ENCODE data around the gene MPEG1. TPM values are rescaled to one million over a fixed set of nuclear protein-coding genes. Genes with fewer than 3 reads are reported as not detected.

Gene MPEG1
- total RNA-seq, 1 donor from 2014 or later: not detected

DNA sequence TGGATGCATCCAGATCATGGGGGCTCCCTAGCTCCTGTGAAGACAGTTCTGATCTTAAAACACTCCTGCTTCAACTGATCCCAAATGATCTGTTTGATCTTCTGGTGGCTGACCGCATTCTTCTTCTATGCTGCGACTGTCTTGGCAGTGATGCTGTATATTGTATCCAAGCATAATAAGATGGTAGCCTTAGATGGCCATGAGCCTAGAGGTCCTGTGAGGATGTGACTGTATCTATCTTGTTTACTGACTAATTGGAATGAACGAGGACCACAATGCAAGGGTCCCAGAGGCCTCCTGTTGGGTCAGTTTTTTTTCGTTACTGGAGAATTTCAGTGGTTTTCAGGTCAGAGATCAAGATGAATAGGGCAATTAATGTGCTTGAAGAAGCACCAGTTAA lies 7.1 kb upstream of the MPEG1 start:
- no peak for DNase-seq (ENCODE audit: low read depth)

GRCh38 chr11:59218893-59219292 lies 6.2 kb upstream of the MPEG1 start:
- no peak for DNase-seq (ENCODE audit: low read depth)

GRCh38 chr11:59218319-59218718 lies 5.6 kb upstream of the MPEG1 start:
- DNase-seq (ENCODE audit: low read depth): no peak

DNA sequence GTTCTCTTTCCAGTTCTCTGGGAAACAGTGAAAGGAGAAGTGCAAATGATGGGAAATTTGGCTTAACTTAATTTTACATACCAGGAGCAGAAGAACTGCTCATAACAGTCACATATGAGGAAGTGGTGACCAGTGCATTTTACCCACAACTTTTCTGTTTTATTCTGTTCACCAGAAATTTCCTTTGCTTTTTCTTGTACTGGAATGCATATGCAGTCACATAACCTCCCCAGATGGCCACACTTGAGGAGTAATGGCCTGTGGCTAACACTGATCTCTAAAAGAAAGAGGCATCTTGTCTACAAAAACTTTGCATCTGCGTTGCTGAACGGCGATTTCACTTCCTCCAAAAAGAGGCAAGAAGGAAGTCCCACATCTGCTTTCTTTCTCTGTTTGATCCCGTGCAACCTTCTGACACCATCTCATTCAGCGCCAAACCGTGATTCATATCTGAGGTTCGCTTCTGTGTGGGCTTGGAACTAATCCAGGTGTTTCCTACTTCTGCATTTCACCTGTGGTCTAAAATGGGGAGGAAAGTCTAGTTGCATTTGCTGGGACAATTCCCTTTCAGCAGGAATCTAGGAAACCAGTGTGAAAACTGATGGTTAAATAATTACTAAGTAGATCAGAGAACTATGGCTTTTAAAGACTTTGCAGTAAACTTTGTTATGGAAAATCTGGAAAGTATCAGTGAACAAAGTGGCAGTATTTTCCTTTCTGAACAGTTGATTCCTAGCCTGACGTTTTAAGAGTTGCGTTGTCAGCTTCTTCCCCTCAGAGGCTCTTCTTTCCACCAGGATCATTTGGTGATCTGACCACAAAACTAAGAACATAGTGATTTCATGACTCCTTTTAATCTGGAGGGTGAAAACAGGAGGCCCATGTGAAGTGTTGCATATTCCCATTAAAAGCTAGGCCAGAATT lies 4.2 kb upstream of the MPEG1 start:
- no peak for DNase-seq (ENCODE audit: low read depth)

- no peak for DNase-seq (ENCODE audit: low read depth)
Measured at GRCh38 chr11:59214141-59214893, 1.6 kb upstream of the MPEG1 start.

- DNase-seq (ENCODE audit: low read depth): no peak
Measured at GRCh38 chr11:59212222-59212621, 505 bp downstream of the MPEG1 start.

- no peak for DNase-seq (ENCODE audit: low read depth)
Measured at GRCh38 chr11:59208956-59209355, 3.8 kb downstream of the MPEG1 start.

DNA sequence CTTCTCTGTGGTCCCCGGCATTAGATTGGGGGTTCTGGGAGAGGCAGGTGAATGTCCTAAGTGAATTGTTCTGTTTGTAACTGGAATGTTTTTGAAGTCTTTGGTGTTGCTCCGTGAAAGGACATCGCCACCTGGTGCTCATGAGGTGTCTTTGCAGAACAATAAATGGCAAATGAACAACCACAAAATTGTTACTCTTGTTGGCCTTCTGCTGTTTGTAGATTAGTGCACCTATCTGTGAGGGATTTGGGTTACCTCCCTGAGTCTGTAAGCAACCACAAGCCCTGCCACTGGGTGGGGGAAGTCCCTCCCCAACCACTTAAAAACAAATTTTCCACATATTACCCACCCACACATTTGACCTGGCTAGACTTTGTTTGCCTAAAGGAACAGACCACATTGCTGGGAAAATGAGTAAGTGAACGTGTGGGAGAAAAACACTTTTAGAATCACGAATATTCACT lies 4.7 kb downstream of the MPEG1 start:
- peak; percentile 62 for DNase-seq (ENCODE audit: low read depth)

DNA sequence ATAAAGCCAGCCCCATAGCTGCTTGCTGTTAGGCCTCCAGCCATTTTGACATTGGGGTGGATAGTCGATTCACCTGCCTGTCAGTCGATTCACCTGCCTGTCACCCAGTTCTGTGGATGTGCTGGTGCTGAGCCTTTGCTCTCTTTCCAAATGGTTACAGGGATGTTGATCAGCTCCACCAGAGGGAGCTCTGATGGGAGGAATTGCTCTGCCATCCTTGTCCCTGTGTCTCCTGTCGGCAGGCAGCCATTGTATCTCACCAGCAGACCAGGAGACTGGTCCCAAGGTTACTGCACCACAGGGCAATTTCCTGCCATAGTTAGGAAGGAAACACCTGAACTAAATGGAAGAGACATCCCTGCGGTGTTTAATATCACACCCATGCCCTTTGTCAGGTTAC lies 6.1 kb downstream of the MPEG1 start:
- peak; percentile 61 for DNase-seq (ENCODE audit: low read depth)

GRCh38 chr11:59205648-59206047 lies 7.1 kb downstream of the MPEG1 start:
- no peak for DNase-seq (ENCODE audit: low read depth)

- DNase-seq (ENCODE audit: low read depth): no peak
Measured at GRCh38 chr11:59204746-59205145, 8.0 kb downstream of the MPEG1 start.

DNA sequence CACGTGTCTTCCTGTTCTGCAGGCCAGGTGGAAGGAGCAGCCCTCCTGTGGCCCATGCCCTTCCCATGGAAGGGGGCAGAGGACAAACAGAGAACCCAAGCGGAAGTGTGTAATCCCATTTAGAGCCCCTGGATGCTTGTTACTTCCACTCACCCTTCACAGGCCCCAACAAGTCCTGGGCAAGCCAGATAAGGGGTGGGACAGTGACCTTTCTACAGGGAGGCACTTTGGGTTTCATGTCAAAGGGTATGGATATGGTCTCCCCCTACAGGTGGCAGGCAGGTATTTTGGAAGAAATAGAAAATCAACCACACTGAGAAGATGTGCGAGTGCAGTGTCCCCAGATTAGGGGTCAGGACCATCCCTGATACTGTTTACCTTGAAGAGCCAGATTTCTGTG lies 11.4 kb downstream of the MPEG1 start:
- no peak for DNase-seq (ENCODE audit: low read depth)

DNA sequence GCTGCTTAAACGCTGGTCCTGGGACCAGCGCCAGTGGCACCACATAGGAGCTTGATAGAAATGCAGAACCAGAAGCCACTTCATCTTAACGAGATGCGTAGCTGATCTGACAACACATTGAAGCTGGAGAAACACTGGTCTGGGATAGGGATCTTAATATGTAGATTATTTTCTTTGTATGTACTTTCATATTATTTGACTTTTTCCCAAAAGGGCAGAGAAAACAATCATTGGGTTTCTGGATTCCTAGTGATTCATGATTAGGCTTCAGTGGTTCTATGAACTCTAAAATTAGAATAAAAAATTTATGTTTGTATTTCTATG lies 12.3 kb downstream of the MPEG1 start:
- peak; percentile 50 for DNase-seq (ENCODE audit: low read depth)

DNA sequence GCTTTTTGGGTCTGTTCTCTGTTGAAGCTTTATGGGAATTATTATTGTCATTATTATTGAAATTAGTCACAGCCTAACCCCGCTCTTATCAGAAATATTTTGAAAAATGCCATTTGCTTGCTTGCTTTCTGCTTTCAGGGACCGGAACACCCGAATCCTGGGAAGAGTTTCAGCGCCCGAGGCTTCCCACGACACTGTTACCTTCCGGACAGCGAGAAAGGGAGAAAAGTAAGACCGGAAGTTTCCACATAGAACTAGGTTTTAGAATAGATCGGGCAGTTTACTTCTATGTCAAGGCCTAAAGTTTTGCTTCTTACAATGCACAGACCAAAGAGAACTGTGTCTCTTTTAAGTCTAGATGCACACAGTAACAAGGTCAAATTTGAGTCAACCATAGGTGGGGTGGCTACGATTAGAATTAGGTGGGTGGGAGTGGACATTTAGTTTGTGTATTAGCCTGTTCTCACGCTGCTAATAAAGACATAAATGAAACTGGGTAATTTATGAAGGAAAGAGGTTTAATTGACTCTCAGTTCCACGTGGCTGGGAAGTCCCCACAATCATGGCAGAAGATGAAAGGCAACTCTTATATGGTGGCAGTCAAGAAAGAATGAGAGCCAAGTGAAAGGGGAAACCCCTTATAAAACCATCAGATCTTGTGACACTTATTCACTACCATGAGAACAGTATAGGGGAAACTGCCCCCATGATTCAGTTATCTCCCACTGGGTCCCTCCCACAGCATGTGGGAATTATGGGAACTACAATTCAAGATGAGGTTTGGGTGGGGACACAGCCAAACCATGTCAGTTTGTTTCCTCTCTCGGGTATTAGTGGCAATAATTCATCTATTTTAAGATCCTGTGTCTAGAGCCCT lies 12.9 kb downstream of the MPEG1 start:
- DNase-seq (ENCODE audit: low read depth): no peak

GRCh38 chr11:59198726-59199125 lies 14.0 kb downstream of the MPEG1 start:
- no peak for DNase-seq (ENCODE audit: low read depth)

GRCh38 chr11:59197991-59198390 lies 14.7 kb downstream of the MPEG1 start:
- DNase-seq (ENCODE audit: low read depth): peak; percentile 97

DNA sequence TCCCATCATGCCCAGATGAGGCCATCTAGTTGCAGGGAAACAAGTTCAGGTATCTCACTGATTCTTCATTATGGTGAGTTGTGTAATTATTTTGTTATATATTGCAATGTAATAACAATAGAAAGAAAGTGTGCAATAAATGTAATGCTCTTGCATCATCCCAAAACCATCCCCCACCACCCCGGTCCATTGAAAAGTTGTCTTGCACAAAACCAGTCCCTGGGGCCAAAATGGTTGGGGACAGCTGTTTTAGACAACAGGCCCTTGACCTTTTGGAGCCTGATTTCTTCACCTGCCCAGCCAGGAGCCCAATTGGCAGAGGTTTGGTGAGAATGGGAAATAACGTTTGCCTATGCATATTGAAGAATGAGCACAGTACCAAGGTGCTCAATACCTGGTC lies 15.9 kb downstream of the MPEG1 start:
- DNase-seq (ENCODE audit: low read depth): no peak

DNA sequence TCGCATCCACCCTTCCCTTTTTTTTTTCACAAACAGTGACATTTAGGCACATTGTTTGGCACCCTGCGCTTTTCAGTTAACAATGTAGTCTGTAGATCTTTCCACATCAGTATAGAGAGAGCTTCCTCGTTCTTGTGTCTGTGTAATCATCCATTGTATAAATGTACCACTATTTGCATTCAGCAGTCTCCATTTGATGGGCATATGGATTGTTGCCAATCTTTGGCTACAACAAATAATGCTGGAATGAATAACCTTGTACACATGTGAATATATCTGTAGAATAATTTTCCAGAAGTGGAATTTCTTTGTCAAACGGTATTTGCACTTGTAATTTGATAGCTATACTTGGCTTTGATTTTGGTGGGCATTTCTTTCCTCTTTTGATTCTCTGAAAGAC lies 17.1 kb downstream of the MPEG1 start:
- no peak for DNase-seq (ENCODE audit: low read depth)

DNA sequence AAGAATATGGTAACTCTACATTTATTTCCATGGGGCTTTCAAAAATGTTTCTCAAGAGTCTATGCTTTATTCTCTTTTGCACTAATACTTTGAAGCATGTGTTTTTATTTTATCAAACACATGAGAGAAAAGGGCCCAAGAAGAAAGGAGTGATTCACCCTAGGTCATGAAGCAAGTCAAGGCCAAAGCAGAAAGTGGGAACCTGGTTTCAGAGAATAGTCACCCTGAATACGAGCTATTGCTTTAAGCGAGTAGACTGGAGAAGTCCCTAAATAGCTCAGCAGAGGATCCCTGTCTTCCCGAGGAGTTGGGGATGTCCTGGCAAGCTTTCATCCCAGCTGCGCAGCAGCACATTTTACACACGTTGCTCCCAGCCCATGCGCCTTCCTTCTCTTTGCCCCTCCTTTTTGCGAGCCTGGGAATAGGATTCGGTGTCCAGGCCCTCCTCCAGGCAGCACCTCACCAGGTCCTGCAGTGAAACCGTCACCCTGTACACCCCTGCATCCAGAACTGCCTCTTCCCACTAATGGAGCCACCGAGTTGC lies 19.1 kb downstream of the MPEG1 start:
- DNase-seq (ENCODE audit: low read depth): no peak

- no peak for DNase-seq (ENCODE audit: low read depth)
Measured at GRCh38 chr11:59192446-59193020, 20.2 kb downstream of the MPEG1 start.

DNA sequence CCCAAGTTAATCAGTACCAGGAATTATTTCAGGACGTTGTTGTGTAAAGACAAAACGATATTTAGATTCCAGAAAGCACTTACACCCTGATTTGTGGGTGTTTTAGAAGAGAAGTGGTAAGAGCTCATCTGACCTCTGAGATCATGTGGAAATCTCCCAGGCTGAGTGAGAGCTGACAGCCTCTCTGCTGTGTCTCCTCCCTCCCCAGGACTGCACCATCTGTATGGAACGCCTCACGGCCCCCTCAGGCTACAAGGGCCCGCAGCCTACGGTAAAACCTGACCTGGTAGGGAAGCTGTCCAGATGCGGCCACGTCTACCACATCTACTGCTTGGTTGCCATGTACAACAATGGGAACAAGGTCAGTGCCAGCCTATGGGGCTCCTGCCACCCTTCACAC lies 20.8 kb downstream of the MPEG1 start:
- no peak for DNase-seq (ENCODE audit: low read depth)
